H9 (cell line): ENCODE results near the gene CRMP1. TPM values are rescaled to one million over a fixed set of nuclear protein-coding genes. Genes with fewer than 3 reads are reported as not detected.

Experiments
- DNase-seq: peaks from one replicate; pipeline ENCODE4 v3.0.0-alpha.2; 2017
- H2AFZ ChIP-seq: one replicate; pipeline ENCODE4 v1.6.1; 2013; ENCODE audit warnings: mild to moderate bottlenecking, low read length, control low read depth, moderate library complexity
- H2AK5ac ChIP-seq: 2 replicates; pipeline ENCODE4 v1.6.1; 2013; ENCODE audit warnings: low read length, control low read depth, mixed read lengths; ENCODE audit not compliant: insufficient read length
- H2BK120ac ChIP-seq: one replicate; pipeline ENCODE4 v1.6.1; 2013; ENCODE audit warnings: low read depth, mild to moderate bottlenecking, low read length, control low read depth, inconsistent platforms; ENCODE audit not compliant: poor library complexity, severe bottlenecking
- H2BK12ac ChIP-seq: 2 replicates; pipeline ENCODE4 v1.6.1; 2013; ENCODE audit warnings: low read length, control low read depth, mixed read lengths, low read depth; ENCODE audit not compliant: insufficient read length
- H2BK15ac ChIP-seq: 2 replicates; pipeline ENCODE4 v1.6.1; 2013; ENCODE audit warnings: low read depth, low read length, control low read depth
- H2BK20ac ChIP-seq: one replicate; pipeline ENCODE4 v1.6.1; 2013; ENCODE audit warnings: low read depth, mild to moderate bottlenecking, low read length, control low read depth, inconsistent platforms; ENCODE audit not compliant: poor library complexity, severe bottlenecking
- H2BK5ac ChIP-seq: 2 replicates; pipeline ENCODE4 v1.6.1; 2013; ENCODE audit warnings: low read length, control low read depth, mixed read lengths; ENCODE audit not compliant: insufficient read length
- H3K14ac ChIP-seq: 2 replicates; pipeline ENCODE4 v1.6.1; 2013; ENCODE audit warnings: low read length, control low read depth; ENCODE audit not compliant: insufficient read depth
- H3K18ac ChIP-seq: 2 replicates; pipeline ENCODE4 v1.6.1; 2013; ENCODE audit warnings: low read depth, mild to moderate bottlenecking, mixed read lengths, low read length, control low read depth; ENCODE audit not compliant: insufficient read length
- H3K23ac ChIP-seq: 2 replicates; pipeline ENCODE4 v1.6.1; 2013; ENCODE audit warnings: low read length, control low read depth, mixed read lengths, low read depth; ENCODE audit not compliant: insufficient read length
- H3K23me2 ChIP-seq: 2 replicates; pipeline ENCODE4 v1.6.1; 2013; ENCODE audit warnings: low read depth, mild to moderate bottlenecking, mixed read lengths, low read length, control low read depth; ENCODE audit not compliant: insufficient read length, poor library complexity, severe bottlenecking
- H3K27ac ChIP-seq: 2 replicates; pipeline ENCODE4 v1.5.1; 2013; ENCODE audit warnings: low read length, control low read depth, mixed read lengths, low read depth; ENCODE audit not compliant: insufficient read length
- H3K27me3 ChIP-seq: 2 replicates; pipeline ENCODE4 v1.6.1; 2013; ENCODE audit warnings: low read length, control low read depth, inconsistent platforms; ENCODE audit not compliant: insufficient read depth
- H3K4ac ChIP-seq: 2 replicates; pipeline ENCODE4 v1.6.1; 2013; ENCODE audit warnings: low read depth, mild to moderate bottlenecking, control low read depth, inconsistent platforms, low read length, moderate library complexity
- H3K4me1 ChIP-seq: 2 replicates; pipeline ENCODE4 v1.6.1; 2013; ENCODE audit warnings: low read length, control low read depth, inconsistent platforms; ENCODE audit not compliant: insufficient read depth
- H3K4me2 ChIP-seq: 2 replicates; pipeline ENCODE4 v1.6.1; 2013; ENCODE audit warnings: low read length, control low read depth, mixed read lengths; ENCODE audit not compliant: insufficient read length, insufficient read depth
- H3K56ac ChIP-seq: 2 replicates; pipeline ENCODE4 v1.6.1; 2013; ENCODE audit warnings: low read depth, mild to moderate bottlenecking, mixed read lengths, low read length, control low read depth; ENCODE audit not compliant: insufficient read length
- H3K79me1 ChIP-seq: 2 replicates; pipeline ENCODE4 v1.6.1; 2013; ENCODE audit warnings: low read depth, mild to moderate bottlenecking, moderate library complexity, low read length, control low read depth, inconsistent platforms; ENCODE audit not compliant: insufficient read depth, poor library complexity, severe bottlenecking
- H3K79me2 ChIP-seq: 2 replicates; pipeline ENCODE4 v1.6.1; 2013; ENCODE audit warnings: low read length, control low read depth, inconsistent platforms; ENCODE audit not compliant: insufficient read depth
- H3K9ac ChIP-seq: 2 replicates; pipeline ENCODE4 v1.6.1; 2013; ENCODE audit warnings: low read length, control low read depth, mixed read lengths; ENCODE audit not compliant: insufficient read length; ENCODE audit errors: extremely low read depth
- H3K9me3 ChIP-seq: one replicate; pipeline ENCODE4 v1.6.1; 2013; ENCODE audit warnings: low read depth, low read length, inconsistent platforms; ENCODE audit not compliant: control insufficient read depth
- H3T11ph ChIP-seq: one replicate; pipeline ENCODE4 v1.6.1; 2013; ENCODE audit warnings: mild to moderate bottlenecking, low read length, control low read depth, inconsistent platforms
- H4K20me1 ChIP-seq: one replicate; pipeline ENCODE4 v1.6.1; 2013; ENCODE audit not compliant: control insufficient read depth, insufficient read length, insufficient read depth
- H4K5ac ChIP-seq: 2 replicates; pipeline ENCODE4 v1.6.1; 2013; ENCODE audit warnings: low read depth, mild to moderate bottlenecking, mixed read lengths, low read length, control low read depth; ENCODE audit not compliant: insufficient read length
- H4K8ac ChIP-seq: replicated peaks from 2 replicates; pipeline ENCODE4 v1.6.1; 2013; ENCODE audit warnings: low read length, control low read depth, mixed read lengths, low read depth; ENCODE audit not compliant: insufficient read length
- H4K91ac ChIP-seq: 2 replicates; pipeline ENCODE4 v1.6.1; 2013; ENCODE audit warnings: low read depth, mild to moderate bottlenecking, moderate library complexity, mixed read lengths, low read length, control low read depth; ENCODE audit not compliant: insufficient read length
- H3K27ac Mint-ChIP-seq, 3 experiments: 2 replicates in 2 of 3; 3 replicates in 1 of 3; pipeline ENCODE4 v1.8.0; 2020 to 2021; ENCODE audit warnings: mixed read lengths in 3 of 3, mild to moderate bottlenecking in 1 of 3, moderate library complexity in 1 of 3
- H3K27me3 Mint-ChIP-seq: 2 replicates; pipeline ENCODE4 v1.8.0; 2021; ENCODE audit warnings: low read depth, mild to moderate bottlenecking, moderate library complexity, mixed read lengths
- H3K36me3 Mint-ChIP-seq, 3 experiments: 2 replicates in 2 of 3; 3 replicates in 1 of 3; pipeline ENCODE4 v1.8.0; 2020 to 2021; ENCODE audit warnings: low read depth in 3 of 3, mixed read lengths in 3 of 3; ENCODE audit not compliant: insufficient read depth in 1 of 3
- H3K4me1 Mint-ChIP-seq, 2 experiments: 2 replicates each; pipeline ENCODE4 v1.8.0; 2020; ENCODE audit warnings: mixed read lengths in 2 of 2
- H3K4me3 Mint-ChIP-seq, 2 experiments: 2 replicates in 1 of 2; 3 replicates in 1 of 2; pipeline ENCODE4 v1.8.0; 2020 to 2021; ENCODE audit warnings: mild to moderate bottlenecking in 2 of 2, mixed read lengths in 2 of 2, moderate library complexity in 1 of 2
- H3K9me3 Mint-ChIP-seq, 2 experiments: 2 replicates in 1 of 2; 3 replicates in 1 of 2; pipeline ENCODE4 v1.8.0; 2020; ENCODE audit warnings: mild to moderate bottlenecking in 2 of 2, mixed read lengths in 2 of 2, moderate library complexity in 1 of 2
- WGBS: extraction: QIAGEN DNeasy Blood & Tissue Kit; methylation state at CpG from one replicate; pipeline ENCODE4 v1.1.7; 2013; ENCODE audit warnings: missing lambda C conversion rate, low lambda C conversion rate, mixed read lengths; ENCODE audit not compliant: insufficient read length; ENCODE audit errors: extremely low coverage; 5-methylcytosine and 5-hydroxymethylcytosine counted together
- total RNA-seq: library from RNA; stranded (reverse); gene quantifications from 2 replicates; pipeline ENCODE4 v1.2.1, GENCODE V29; 2021
- TF ChIP-seq, protein P1 (sequence below): fragments of 200-600 bp; sonication (generic); conservative IDR thresholded peaks from 3 replicates; pipeline ENCODE4 v1.8.0; 2021; ENCODE audit warnings: antibody characterized with exemption, mild to moderate bottlenecking

CRMP1 gene
- total RNA-seq, 1 experiment from 2014 or later, result 71.6 TPM

DNA sequence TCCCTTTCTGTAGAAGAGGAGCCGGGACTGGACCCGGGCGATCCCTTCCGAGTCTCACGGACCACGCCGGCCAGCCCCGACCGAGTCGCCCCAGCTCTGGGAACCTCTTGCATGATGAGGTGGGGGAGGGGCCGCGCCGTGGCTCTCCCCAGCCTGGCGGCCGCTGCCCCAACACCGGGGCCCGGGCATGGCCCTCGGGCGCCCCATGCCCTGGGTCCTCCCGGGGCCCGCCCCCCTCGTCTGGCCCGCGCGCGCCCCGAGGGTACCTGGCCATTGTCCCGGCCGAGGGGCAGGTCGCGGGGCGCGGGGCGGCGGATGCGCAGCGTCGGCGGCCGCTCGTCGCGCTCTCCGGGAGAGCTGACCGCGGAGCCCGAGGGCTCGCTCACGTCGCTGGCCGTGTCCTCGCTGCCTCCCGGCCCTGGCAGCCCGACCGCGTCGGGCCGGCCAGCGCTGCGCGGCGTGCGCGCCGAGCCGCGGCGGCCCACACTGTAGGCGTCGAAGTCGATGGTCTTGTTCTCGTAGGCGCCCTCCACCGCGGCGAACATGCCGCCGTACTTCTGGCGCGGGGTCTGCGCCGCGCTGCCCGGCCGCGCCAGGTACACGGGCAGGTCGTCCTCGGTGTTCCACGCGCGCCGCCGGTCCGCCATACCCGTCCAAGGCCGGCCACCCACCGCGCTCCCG lies 423 bp downstream of the CRMP1 start:
- Mint-ChIP-seq H3K27me3 (peaks cover 80% of the 10 kb centered on the region), H3K36me3 (peaks cover 0 to 9% (median 3%) of the 10 kb centered on the region in 3 experiments; a peak in 4 of 7 replicates), H3K27ac (no peak overlapping the region), H3K9me3 (peaks cover 5 to 15% of the 10 kb centered on the region in 2 experiments), H3K4me3 (peak overlapping the region; percentile 68 to 84), H3K4me1 (peaks cover 31 to 52% of the 10 kb centered on the region in 2 experiments)
- no peaks in the 10 kb centered on the region for H4K20me1 ChIP-seq
- H3K27me3 ChIP-seq, result peaks cover 18% of the 10 kb centered on the region; the same call in 1 of the 2 replicates
- H2BK15ac ChIP-seq, result no peak overlapping the region
- H3K23ac ChIP-seq, result no peak overlapping the region
- H3K79me1 ChIP-seq, result no peaks in the 10 kb centered on the region
- peaks cover 2% of the 10 kb centered on the region; the same call in 1 of the 2 replicates for H3K4me1 ChIP-seq
- TF ChIP-seq, protein P1, sequence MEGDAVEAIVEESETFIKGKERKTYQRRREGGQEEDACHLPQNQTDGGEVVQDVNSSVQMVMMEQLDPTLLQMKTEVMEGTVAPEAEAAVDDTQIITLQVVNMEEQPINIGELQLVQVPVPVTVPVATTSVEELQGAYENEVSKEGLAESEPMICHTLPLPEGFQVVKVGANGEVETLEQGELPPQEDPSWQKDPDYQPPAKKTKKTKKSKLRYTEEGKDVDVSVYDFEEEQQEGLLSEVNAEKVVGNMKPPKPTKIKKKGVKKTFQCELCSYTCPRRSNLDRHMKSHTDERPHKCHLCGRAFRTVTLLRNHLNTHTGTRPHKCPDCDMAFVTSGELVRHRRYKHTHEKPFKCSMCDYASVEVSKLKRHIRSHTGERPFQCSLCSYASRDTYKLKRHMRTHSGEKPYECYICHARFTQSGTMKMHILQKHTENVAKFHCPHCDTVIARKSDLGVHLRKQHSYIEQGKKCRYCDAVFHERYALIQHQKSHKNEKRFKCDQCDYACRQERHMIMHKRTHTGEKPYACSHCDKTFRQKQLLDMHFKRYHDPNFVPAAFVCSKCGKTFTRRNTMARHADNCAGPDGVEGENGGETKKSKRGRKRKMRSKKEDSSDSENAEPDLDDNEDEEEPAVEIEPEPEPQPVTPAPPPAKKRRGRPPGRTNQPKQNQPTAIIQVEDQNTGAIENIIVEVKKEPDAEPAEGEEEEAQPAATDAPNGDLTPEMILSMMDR, result no peak
- H3T11ph ChIP-seq, result no peak overlapping the region
- no peak for DNase-seq
- H3K14ac ChIP-seq, result no peak overlapping the region; the same call in 1 of the 2 replicates
- H3K23me2 ChIP-seq, result peaks cover 15% of the 10 kb centered on the region
- H3K27ac ChIP-seq, result no peak overlapping the region
- H4K91ac ChIP-seq, result no peak overlapping the region
- H3K4me2 ChIP-seq, result peak overlapping the region; percentile 82
- H4K5ac ChIP-seq, result no peak overlapping the region
- H3K9me3 ChIP-seq, result no peaks in the 10 kb centered on the region
- no peak overlapping the region for H2BK20ac ChIP-seq
- H3K56ac ChIP-seq, result no peak overlapping the region
- no peak overlapping the region for H2AK5ac ChIP-seq
- no peak overlapping the region for H3K9ac ChIP-seq
- H2BK5ac ChIP-seq, result no peak overlapping the region
- H3K79me2 ChIP-seq, result no peaks in the 10 kb centered on the region
- H3K18ac ChIP-seq, result no peak overlapping the region
- H3K4ac ChIP-seq, result no peak overlapping the region
- H2BK12ac ChIP-seq, result no peak overlapping the region
- no peak overlapping the region for H2AFZ ChIP-seq
- H4K8ac ChIP-seq, result no peak overlapping the region
- no peak overlapping the region for H2BK120ac ChIP-seq
- WGBS, result no CpG with 5 or more reads among the region's 100 CpGs
